Astrocyte of the cerebellum (primary cell): ENCODE results near the gene MATN3.

Experiments used
- DNase-seq: peaks from one replicate; pipeline ENCODE4 v3.0.0-alpha.2; 2011; ENCODE audit warnings: low read depth
- H3K4me3 ChIP-seq: 2 replicates; pipeline ENCODE4 v1.5.1; 2011; ENCODE audit warnings: mild to moderate bottlenecking, low read depth, low read length, moderate library complexity
- CTCF ChIP-seq: IDR thresholded peaks from 2 replicates; pipeline ENCODE4 v1.5.1; 2012; ENCODE audit warnings: low read length, low read depth, moderate library complexity, mild to moderate bottlenecking; ENCODE audit errors: missing control alignments
- in situ Hi-C: cut with HindIII; loops from 2 replicates; pipeline ENCODE4 v1.10.0; 2017; ENCODE audit warnings: low sequenced_read_pairs

The MATN3 gene

GRCh38 chr2:19987936-19988335 lies 24.5 kb downstream of the MATN3 start:
- TF ChIP-seq CTCF, result no peak
- H3K4me3 ChIP-seq, result no peak overlapping the region
- no peak for DNase-seq
- in situ Hi-C loops, result no loop called here

DNA sequence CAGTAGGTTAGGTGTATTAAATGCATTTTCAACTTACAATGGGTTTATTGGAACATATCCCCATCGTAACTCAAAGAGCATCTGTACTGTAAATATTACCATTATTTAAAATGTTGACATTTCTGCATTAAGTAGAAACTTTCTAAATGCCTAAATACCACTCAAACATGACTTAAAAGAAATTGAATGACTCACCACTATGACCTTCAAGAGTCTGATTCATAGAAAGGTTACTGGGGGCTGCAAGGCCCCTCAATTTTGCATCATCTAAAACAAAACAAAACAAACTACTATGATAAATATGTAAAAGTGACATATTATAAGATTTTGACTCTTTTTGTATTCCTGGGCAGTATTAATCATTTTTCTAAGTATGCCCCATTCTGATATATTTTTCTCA lies 30.2 kb downstream of the MATN3 start:
- DNase-seq, result no peak
- in situ Hi-C loops, result no loop called here
- H3K4me3 ChIP-seq, result no peak overlapping the region
- no peak for TF ChIP-seq CTCF

DNA sequence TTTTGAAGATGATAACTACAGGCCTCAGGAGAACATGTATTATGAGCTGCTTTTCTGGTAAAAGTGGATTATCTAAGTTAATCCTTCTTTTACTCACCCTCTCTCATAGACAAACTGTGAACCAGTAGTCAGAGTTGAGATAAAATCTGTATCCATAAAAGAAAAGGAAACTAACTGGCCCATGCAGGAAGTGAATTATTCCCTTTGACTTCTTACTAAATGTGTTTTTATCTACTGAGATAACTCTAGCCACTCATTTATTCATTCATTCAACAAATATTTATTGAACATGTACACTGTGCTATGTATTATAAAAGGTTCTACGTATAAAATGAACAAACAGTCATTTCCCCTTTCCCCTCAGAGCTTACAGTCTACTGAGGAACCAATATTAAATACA lies 32.5 kb downstream of the MATN3 start:
- in situ Hi-C loops, result no loop called here
- H3K4me3 ChIP-seq, result no peak overlapping the region
- no peak for DNase-seq
- no peak for TF ChIP-seq CTCF

DNA sequence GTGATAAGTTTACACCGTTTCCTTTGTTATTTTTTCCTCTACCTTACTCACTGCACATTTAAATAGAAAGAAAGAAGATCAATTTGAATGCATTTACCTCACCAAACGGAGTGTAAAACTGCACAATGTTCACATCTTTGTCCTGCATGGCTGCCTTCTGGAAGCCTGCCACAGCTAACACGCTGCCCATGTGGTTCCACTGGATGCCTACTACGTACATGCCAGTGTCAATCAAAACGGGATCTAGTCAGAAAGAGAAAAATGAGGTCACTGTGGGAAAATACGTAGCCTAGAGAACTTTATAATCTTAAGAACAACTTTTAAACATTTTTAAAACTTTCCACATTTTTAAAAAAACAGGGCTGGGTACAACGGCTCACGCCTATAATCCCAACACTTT lies 39.0 kb downstream of the MATN3 start:
- DNase-seq, result no peak
- in situ Hi-C loops, result no loop called here
- TF ChIP-seq CTCF, result no peak
- H3K4me3 ChIP-seq, result no peak overlapping the region

DNA sequence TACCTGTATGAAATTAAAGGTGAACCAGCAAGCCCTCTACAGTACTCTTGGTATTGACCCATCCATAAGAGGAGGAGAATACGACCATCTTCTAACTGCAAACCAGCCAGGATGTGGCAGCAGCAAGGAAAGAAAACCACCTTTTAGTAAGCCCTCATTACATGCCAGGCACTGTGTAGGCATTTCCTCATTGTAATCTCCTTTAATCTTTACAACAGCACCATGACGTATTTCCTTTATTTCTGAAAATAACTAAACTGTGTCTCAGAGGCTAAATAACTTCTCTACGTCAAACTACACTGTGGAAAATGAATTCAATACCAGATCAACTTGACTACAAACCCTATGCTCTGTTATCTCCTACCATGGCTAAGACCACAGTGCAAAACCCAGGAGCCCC lies 40.8 kb downstream of the MATN3 start:
- H3K4me3 ChIP-seq, result no peak overlapping the region
- TF ChIP-seq CTCF, result no peak
- in situ Hi-C loops, result no loop called here
- DNase-seq, result no peak

DNA sequence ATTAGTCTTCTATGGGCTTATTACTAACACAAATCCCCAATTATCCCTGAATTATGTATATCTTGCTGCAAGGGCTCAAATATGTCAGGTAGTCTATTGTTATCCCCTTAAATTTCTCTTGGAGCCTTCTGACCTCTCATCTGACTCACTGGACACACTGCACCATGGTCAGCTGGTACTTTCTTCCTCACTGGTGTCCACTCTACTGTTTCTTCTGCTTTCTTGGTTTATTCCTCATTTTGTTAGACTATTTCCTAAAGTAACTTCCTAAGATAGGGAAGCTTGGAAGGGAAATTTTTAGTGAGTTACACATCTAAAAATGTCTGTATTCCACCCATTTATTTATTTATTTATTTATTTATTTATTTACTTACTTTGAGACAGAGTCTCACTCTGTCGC lies 49.1 kb downstream of the MATN3 start:
- no peak for TF ChIP-seq CTCF
- no peak overlapping the region for H3K4me3 ChIP-seq
- no peak for DNase-seq
- in situ Hi-C loops, result no loop called here
